K562 (cell line): ENCODE measurements around the gene PIP4K2C. TPM values are rescaled to one million over a fixed set of nuclear protein-coding genes. Genes with fewer than 3 reads are reported as not detected.

Source experiments
- ARID2 ChIP-seq: fragments of 450-650 bp; IDR thresholded peaks from 2 replicates; pipeline ENCODE4 v1.6.1; 2017; ENCODE audit warnings: antibody characterized with exemption, mild to moderate bottlenecking
- C11orf30 ChIP-seq: fragments of 450-650 bp; IDR thresholded peaks from 2 replicates; pipeline ENCODE4 v1.6.1; 2016; ENCODE audit warnings: low read depth, mild to moderate bottlenecking
- CBX5 ChIP-seq: IDR thresholded peaks from 2 replicates; pipeline ENCODE4 v1.6.1; 2014; ENCODE audit warnings: low read depth, borderline replicate concordance
- HMGN3 ChIP-seq: IDR thresholded peaks from 2 replicates; pipeline ENCODE4 v1.6.1; 2011; ENCODE audit warnings: borderline replicate concordance, low read depth, mild to moderate bottlenecking, mixed read lengths, low read length; ENCODE audit not compliant: insufficient read length; ENCODE audit errors: extremely low read depth
- MAFK ChIP-seq: IDR thresholded peaks from 2 replicates; pipeline ENCODE4 v1.6.1; 2011; ENCODE audit warnings: low read length, improper control_type of control experiment
- PCBP2 ChIP-seq: fragments of 200-400 bp; formaldehyde crosslinking; IDR thresholded peaks from 2 replicates; pipeline ENCODE4 v1.6.1; 2018; ENCODE audit warnings: low read length, low read depth, mild to moderate bottlenecking, moderate library complexity; ENCODE audit not compliant: poor library complexity, severe bottlenecking
- PHF20 ChIP-seq: fragments of 450-650 bp; IDR thresholded peaks from 2 replicates; pipeline ENCODE4 v1.6.1; 2018; ENCODE audit not compliant: partially characterized antibody
- RB1 ChIP-seq: fragments of 450-650 bp; IDR thresholded peaks from 2 replicates; pipeline ENCODE4 v1.6.1; 2017; ENCODE audit warnings: low read depth, mild to moderate bottlenecking
- RBBP5 ChIP-seq: fragments of 200-600 bp; sonication (generic); IDR thresholded peaks from 2 replicates; pipeline ENCODE4 v1.6.1; 2012; ENCODE audit warnings: borderline replicate concordance, mild to moderate bottlenecking, low read length, control low read depth, inconsistent platforms; ENCODE audit not compliant: insufficient read depth, poor library complexity, severe bottlenecking
- RBFOX2 ChIP-seq: fragments of 200-400 bp; formaldehyde crosslinking; IDR thresholded peaks from 2 replicates; pipeline ENCODE4 v1.6.1; 2017; ENCODE audit warnings: low read depth, mild to moderate bottlenecking, low read length, moderate library complexity
- RBM15 ChIP-seq: fragments of 200-400 bp; formaldehyde crosslinking; IDR thresholded peaks from 2 replicates; pipeline ENCODE4 v1.6.1; 2018; ENCODE audit warnings: mild to moderate bottlenecking, low read length, moderate library complexity; ENCODE audit not compliant: insufficient read depth
- SRSF1 ChIP-seq: fragments of 200-400 bp; formaldehyde crosslinking; IDR thresholded peaks from 2 replicates; pipeline ENCODE4 v1.6.1; 2017; ENCODE audit warnings: mild to moderate bottlenecking, low read depth, low read length, moderate library complexity
- TEAD1 ChIP-seq, 2 experiments: fragments of 450-650 bp in 1 of 2; sonication (generic) in 1 of 2; formaldehyde crosslinking; IDR thresholded peaks; 2 replicates each; pipeline versions ENCODE4 v1.4.0 to v1.8.0; 2020 to 2022; ENCODE audit warnings: mild to moderate bottlenecking in 2 of 2, missing genetic modification reagents in 1 of 2
- YY1 ChIP-seq, 3 experiments: IDR thresholded peaks; 2 replicates each; pipeline ENCODE4 v1.6.1; 2011; ENCODE audit warnings: low read length in 2 of 3, mild to moderate bottlenecking in 2 of 3, moderate library complexity in 2 of 3, borderline replicate concordance in 1 of 3, control low read depth in 1 of 3, low read depth in 1 of 3; ENCODE audit not compliant: insufficient read depth in 3 of 3, insufficient replicate concordance in 2 of 3, control insufficient read depth in 1 of 3, insufficient read length in 1 of 3; ENCODE audit errors: extremely low read depth in 1 of 3
- ZEB2 ChIP-seq: fragments of 450-650 bp; IDR thresholded peaks from 2 replicates; pipeline ENCODE4 v1.6.1; 2016
- ZNF197 ChIP-seq: fragments of 200-800 bp; sonication (Bioruptor generic); IDR thresholded peaks from 2 replicates; pipeline ENCODE4 v1.6.1; 2016; ENCODE audit warnings: low read depth, missing genetic modification characterization, missing compliant biosample characterization
- polyA plus RNA-seq, 8 experiments: library from polyadenylated mRNA; depleted of rRNA in 4 of 8; stranded (reverse) in 5 of 8; unstranded in 3 of 8; fragments of >200 nt; fragmentation: Nextera tagmentation in 2 of 8; fragmentation: Illumina TruSeq in 1 of 8; extraction: Ambion mirVana in 2 of 8; extraction: Trizol in 1 of 8; gene quantifications; 2 replicates each; pipeline versions ENCODE4 v1.2.1 to v1.2.3, GENCODE V29; 2011 to 2014; ENCODE audit warnings: inconsistent platforms in 1 of 8, missing spikeins in 1 of 8
- total RNA-seq, 7 experiments: library from RNA; depleted of rRNA in 6 of 7; stranded (reverse); fragments of >200 nt in 6 of 7; fragmentation: Illumina TruSeq in 2 of 7; extraction: Trizol in 2 of 7; gene quantifications; 2 replicates each; pipeline versions ENCODE4 v1.2.1 to v1.2.3, GENCODE V29; 2011 to 2021; ENCODE audit warnings: low replicate concordance in 1 of 7
- TF ChIP-seq, protein P1 (sequence below): IDR thresholded peaks from 2 replicates; pipeline ENCODE4 v1.6.1; 2011; ENCODE audit warnings: borderline replicate concordance, low read depth, mild to moderate bottlenecking, moderate library complexity, low read length; ENCODE audit not compliant: insufficient read depth, poor library complexity, severe bottlenecking

PIP4K2C gene
- total and polyA plus RNA-seq, 9 of the 15 experiments (the other 6 are each of a cell fraction or from before 2014, with no cell fraction given) = 9.0 to 41.4 (median 18.3) TPM

DNA sequence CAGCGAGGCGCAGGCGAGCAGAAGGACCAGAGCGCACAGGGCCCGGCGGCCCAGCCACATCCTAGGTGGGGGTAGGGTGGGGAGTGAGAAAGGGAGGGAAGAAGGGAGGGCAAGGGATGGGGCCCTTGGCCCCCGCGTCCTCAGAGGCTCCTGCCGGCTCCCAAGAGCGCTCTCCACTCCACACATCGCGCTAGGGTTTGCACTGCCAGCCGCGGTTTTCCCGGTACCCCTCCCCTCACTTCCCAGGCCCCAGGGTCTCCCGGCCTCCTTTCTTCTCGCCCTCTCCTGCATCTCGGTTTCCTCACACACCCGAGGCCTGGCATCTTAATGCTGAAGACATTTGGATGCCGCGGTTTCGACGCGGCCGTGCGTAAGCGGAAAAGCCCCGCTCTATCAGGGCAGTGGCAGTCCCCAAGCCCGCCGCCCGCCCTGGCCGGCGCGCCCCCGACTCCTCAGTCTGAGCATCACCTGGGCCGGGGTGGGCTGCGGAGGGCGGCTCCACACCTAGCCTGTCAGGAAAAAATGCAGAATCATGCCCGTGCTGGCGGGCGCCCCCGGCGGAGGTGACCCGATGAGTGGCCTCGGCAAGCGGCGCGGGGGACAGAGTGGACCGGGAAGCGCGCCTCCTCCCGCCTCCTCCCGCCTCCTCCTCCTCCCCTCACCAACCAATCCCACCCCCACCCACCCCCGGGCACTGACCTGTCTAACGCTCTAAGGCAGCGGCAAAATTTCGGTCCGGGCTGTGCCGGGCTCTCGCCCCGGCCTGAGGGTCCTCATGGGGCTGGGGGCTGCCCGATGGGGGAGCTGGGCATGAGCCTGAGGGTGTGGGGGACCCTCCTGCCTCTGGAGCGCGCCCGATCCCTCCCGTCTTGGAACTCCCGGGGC, 41.3 kb downstream of the PIP4K2C start (continued):
- TF ChIP-seq PCBP2 (peak; percentile 35), RBBP5 (peak; percentile 24), TEAD1 (CRISPR knock-in tag; IDR thresholded peaks at IDR 0.05) (no peak), RBFOX2 (peak; percentile 51; the same call in 1 of the 2 replicates), CBX5 (no peak), ZNF197 (CRISPR knock-in tag) (no peak), MAFK (peak; percentile 22; the same call in 1 of the 2 replicates), RBM15 (no peak), ARID2 (0 out of 2 replicates have a peak, but pooled peaks have one; percentile 9), SRSF1 (0 out of 2 replicates have a peak, but pooled peaks have one; percentile 43), YY1 (IDR thresholded peaks at IDR 0.05; ENCODE audit: borderline replicate concordance in 1 of 3, control insufficient read depth in 1 of 3, extremely low read depth in 1 of 3, insufficient read depth in 3 of 3, insufficient read length in 1 of 3, insufficient replicate concordance in 2 of 3, low read depth in 1 of 3, low read length in 2 of 3) (peak in 1 of 3 experiments; percentile 39), RB1 (peak; percentile 43; the same call in 1 of the 2 replicates), HMGN3 (peak; percentile 15), ZEB2 (peak; percentile 72), PHF20 (no peak), C11orf30 (peak; percentile 88)
- TF ChIP-seq, protein P1, sequence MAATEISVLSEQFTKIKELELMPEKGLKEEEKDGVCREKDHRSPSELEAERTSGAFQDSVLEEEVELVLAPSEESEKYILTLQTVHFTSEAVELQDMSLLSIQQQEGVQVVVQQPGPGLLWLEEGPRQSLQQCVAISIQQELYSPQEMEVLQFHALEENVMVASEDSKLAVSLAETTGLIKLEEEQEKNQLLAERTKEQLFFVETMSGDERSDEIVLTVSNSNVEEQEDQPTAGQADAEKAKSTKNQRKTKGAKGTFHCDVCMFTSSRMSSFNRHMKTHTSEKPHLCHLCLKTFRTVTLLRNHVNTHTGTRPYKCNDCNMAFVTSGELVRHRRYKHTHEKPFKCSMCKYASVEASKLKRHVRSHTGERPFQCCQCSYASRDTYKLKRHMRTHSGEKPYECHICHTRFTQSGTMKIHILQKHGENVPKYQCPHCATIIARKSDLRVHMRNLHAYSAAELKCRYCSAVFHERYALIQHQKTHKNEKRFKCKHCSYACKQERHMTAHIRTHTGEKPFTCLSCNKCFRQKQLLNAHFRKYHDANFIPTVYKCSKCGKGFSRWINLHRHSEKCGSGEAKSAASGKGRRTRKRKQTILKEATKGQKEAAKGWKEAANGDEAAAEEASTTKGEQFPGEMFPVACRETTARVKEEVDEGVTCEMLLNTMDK = peak; percentile 52
